ENCODE measurements around the gene COQ9. TPM values are rescaled to one million over a fixed set of nuclear protein-coding genes. Genes with fewer than 3 reads are reported as not detected.

Gene COQ9
- total RNA-seq, 4 donors from 2014 or later = 113 to 154 (median 148) TPM

DNA sequence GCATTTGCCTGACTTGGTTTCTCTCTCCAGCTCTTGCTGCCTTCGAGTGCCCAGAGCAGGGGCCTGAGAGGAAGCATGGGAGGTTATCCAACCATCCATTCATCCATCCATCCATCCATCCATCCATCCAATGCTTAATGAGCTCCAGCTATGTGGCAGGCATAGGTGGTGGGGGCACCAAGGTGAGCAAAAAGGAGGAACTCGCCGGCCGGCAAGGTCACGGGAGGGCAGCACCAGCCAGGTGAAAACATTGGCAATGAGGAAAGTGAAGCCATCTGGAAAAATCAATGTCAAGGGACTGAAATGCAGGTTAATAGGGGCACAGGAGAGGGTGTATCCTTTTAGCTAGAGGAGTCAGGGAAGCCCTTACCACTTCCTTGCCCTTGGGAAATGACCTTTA, 57.2 kb downstream of the COQ9 start:
- 86 to 97% methylated on average over 4 to 5 of the region's 5 CpGs for WGBS, 2 donors (ENCODE audit: low coverage in 1 of 2)
- no peak for DNase-seq
- Histone ChIP-seq H3K9me3 (no peaks in the 10 kb centered on the region), H3K27ac (no peak overlapping the region), H3K4me3 (no peak overlapping the region), H3K36me3 (no peaks in the 10 kb centered on the region), H3K4me1 (no peaks in the 10 kb centered on the region), H3K27me3 (no peaks in the 10 kb centered on the region)
- intact Hi-C loops (cut with DNase I; ENCODE audit: low total_unique reads) = no loop called here
- in situ Hi-C loops (cut with MboI; ENCODE audit: low pct_ligation_motif_present in 1 of 4, low pct_unique_long_range_greater_than_20kb in 1 of 4, low sequenced_read_pairs in 3 of 4) = no loop called here
- TF ChIP-seq POLR2AphosphoS5 (IDR thresholded peaks at IDR 0.05) (no peak), POLR2A (IDR thresholded peaks at IDR 0.05) (no peak), EP300 (IDR thresholded peaks at IDR 0.05; ENCODE audit: low read depth) (no peak)
- TF ChIP-seq, protein P1, sequence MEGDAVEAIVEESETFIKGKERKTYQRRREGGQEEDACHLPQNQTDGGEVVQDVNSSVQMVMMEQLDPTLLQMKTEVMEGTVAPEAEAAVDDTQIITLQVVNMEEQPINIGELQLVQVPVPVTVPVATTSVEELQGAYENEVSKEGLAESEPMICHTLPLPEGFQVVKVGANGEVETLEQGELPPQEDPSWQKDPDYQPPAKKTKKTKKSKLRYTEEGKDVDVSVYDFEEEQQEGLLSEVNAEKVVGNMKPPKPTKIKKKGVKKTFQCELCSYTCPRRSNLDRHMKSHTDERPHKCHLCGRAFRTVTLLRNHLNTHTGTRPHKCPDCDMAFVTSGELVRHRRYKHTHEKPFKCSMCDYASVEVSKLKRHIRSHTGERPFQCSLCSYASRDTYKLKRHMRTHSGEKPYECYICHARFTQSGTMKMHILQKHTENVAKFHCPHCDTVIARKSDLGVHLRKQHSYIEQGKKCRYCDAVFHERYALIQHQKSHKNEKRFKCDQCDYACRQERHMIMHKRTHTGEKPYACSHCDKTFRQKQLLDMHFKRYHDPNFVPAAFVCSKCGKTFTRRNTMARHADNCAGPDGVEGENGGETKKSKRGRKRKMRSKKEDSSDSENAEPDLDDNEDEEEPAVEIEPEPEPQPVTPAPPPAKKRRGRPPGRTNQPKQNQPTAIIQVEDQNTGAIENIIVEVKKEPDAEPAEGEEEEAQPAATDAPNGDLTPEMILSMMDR (IDR thresholded peaks at IDR 0.05) = no peak

DNA sequence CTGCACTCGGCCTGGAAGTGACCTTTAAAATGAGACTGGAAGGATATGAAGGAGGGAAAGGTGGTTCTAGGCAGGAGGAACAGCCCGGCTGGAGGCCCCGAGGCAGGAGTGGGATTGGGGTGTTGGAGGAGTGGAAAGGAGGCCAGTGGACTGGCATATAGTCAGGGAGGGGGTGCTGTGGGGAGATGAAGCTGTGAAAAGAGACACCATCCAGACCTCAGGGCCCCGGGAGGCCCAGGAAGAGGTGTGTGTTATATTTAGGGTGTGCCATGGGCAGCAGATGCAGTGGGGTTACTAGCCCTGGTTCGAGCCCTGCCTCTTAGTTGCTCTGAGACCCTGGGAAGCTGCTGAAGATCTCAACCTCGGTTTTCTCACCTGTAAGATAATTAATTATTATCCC, 57.9 kb downstream of the COQ9 start:
- Histone ChIP-seq H3K27me3 (no peaks in the 10 kb centered on the region), H3K9me3 (no peaks in the 10 kb centered on the region), H3K27ac (no peak overlapping the region), H3K36me3 (no peaks in the 10 kb centered on the region), H3K4me1 (peaks cover 0 to under 1% (median under 1%) of the 10 kb centered on the region in 4 donors), H3K4me3 (no peak overlapping the region)
- in situ Hi-C loops (cut with MboI; ENCODE audit: low pct_ligation_motif_present in 1 of 4, low pct_unique_long_range_greater_than_20kb in 1 of 4, low sequenced_read_pairs in 3 of 4) (no loop called here), intact Hi-C loops (cut with DNase I; ENCODE audit: low total_unique reads) (no loop called here)
- 76 to 100% methylated on average over 1 to 6 of the region's 6 CpGs for WGBS, 2 donors (ENCODE audit: low coverage in 1 of 2)
- DNase-seq = no peak
- TF ChIP-seq POLR2AphosphoS5 (IDR thresholded peaks at IDR 0.05) = no peak
- no peak for TF ChIP-seq POLR2A (IDR thresholded peaks at IDR 0.05)
- TF ChIP-seq EP300 (IDR thresholded peaks at IDR 0.05; ENCODE audit: low read depth) = no peak
- TF ChIP-seq, protein P1 (IDR thresholded peaks at IDR 0.05) = no peak

DNA sequence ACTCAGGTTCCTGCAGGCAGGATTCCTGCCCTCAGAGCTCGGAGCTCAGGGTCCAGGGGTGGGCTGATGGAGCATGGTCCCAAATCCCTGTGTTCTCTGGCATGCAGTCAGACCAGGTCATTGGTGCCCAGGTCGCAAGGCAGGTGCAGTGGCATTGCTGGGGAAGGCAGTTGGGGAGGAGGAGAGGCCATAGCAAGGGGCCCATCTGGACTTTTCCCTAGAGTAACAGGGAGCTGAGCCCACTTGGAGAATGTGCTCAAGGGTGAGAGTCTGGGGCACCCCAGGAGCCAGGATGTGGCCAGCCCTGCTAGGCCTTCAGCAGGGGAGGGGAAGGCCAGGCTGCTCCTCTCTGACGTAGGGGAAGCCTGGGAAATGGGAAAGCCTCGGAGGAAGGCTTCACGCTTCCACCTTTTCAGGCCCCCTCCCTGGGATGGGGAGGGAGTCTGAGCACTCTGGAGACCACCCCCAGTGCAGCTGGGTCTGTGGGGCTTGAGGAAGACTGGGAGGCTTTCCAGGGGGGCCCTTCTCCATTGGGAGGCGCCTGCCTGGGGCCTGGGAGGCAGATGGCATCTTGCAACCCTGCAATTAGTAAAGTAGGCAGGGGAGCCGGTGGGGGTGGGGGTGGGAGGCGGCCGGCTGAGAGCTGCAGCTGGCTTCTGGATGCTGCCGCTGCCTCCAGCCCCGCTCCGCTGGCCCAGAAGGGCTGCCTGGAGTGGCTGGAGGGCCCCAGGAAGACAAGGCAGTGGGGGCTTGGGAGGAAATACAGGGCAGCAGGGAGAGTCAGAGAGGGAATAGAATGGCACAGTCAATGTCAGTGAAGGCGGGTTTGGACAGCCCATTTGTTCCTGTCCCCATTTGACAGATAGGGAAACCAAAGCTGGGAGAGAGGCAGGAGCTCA, 60.1 kb downstream of the COQ9 start:
- WGBS, 2 donors (ENCODE audit: low coverage in 1 of 2) = 60 to 87% methylated on average over 2 to 11 of the region's 13 CpGs
- H3K27ac ChIP-seq = no peak overlapping the region
- DNase-seq = no peak
- H3K4me3 ChIP-seq = no peak overlapping the region
- in situ Hi-C loops (cut with MboI; ENCODE audit: low pct_ligation_motif_present in 1 of 4, low pct_unique_long_range_greater_than_20kb in 1 of 4, low sequenced_read_pairs in 3 of 4) (no loop called here), intact Hi-C loops (cut with DNase I; ENCODE audit: low total_unique reads) (no loop called here)
- no peaks in the 10 kb centered on the region for H3K36me3 ChIP-seq
- H3K4me1 ChIP-seq = peaks cover 0 to 5% (median 2%) of the 10 kb centered on the region in 4 donors
- no peaks in the 10 kb centered on the region for H3K27me3 ChIP-seq
- H3K9me3 ChIP-seq = no peaks in the 10 kb centered on the region
- no peak for TF ChIP-seq POLR2AphosphoS5 (IDR thresholded peaks at IDR 0.05)
- no peak for TF ChIP-seq POLR2A (IDR thresholded peaks at IDR 0.05)
- TF ChIP-seq, protein P1 (IDR thresholded peaks at IDR 0.05) = no peak
- no peak for TF ChIP-seq EP300 (IDR thresholded peaks at IDR 0.05; ENCODE audit: low read depth)

- WGBS, 2 donors (ENCODE audit: low coverage in 1 of 2) = 88% methylated on average over 3 of the region's 3 CpGs; no CpG with 5 or more reads in 1 of the 2 donors
- Histone ChIP-seq H3K4me3 (no peak overlapping the region), H3K4me1 (peaks cover under 1 to 9% (median 3%) of the 10 kb centered on the region in 4 donors), H3K27ac (no peak overlapping the region), H3K27me3 (no peaks in the 10 kb centered on the region), H3K36me3 (no peaks in the 10 kb centered on the region), H3K9me3 (no peaks in the 10 kb centered on the region)
- intact Hi-C loops (cut with DNase I; ENCODE audit: low total_unique reads) = no loop called here
- in situ Hi-C loops (cut with MboI; ENCODE audit: low pct_ligation_motif_present in 1 of 4, low pct_unique_long_range_greater_than_20kb in 1 of 4, low sequenced_read_pairs in 3 of 4) = no loop called here
- no peak for DNase-seq
- TF ChIP-seq, protein P1 (IDR thresholded peaks at IDR 0.05) = no peak
- TF ChIP-seq POLR2A (IDR thresholded peaks at IDR 0.05) (no peak), POLR2AphosphoS5 (IDR thresholded peaks at IDR 0.05) (no peak), EP300 (IDR thresholded peaks at IDR 0.05; ENCODE audit: low read depth) (no peak)
Observed at GRCh38 chr16:57508035-57508425, 60.8 kb downstream of the COQ9 start.

Data from transverse colon (tissue), 4 donors.